Keratinocyte (primary cell): ENCODE results near the gene MIPOL1. TPM values are rescaled to one million over a fixed set of nuclear protein-coding genes. Genes with fewer than 3 reads are reported as not detected.
"Not testable (repeated sequence)": the region's sequence is repeated elsewhere in the genome, so short reads cannot be mapped to it uniquely, and the experiment has no call there.

Experiments used
- DNase-seq: peaks from one replicate; pipeline ENCODE4 v3.0.0-alpha.2; 2011; ENCODE audit warnings: low read depth, missing footprints, low spot score
- FAIRE-seq: peaks from 2 replicates; lab custom pipeline; 2011; peaks lifted over from hg19 to GRCh38; lab: Jason Lieb, UNC
- H2AFZ ChIP-seq: 2 replicates; pipeline ENCODE4 v1.6.0; 2012; ENCODE audit warnings: low read length, control low read depth, inconsistent platforms; ENCODE audit not compliant: control insufficient read depth
- H3K27ac ChIP-seq: 2 replicates; pipeline ENCODE4 v1.5.1; 2011; ENCODE audit warnings: low read length; ENCODE audit not compliant: control insufficient read depth, insufficient read depth
- H3K27me3 ChIP-seq: 3 replicates; pipeline ENCODE4 v1.6.0; 2011; ENCODE audit warnings: low read length; ENCODE audit not compliant: control insufficient read depth, insufficient read depth; ENCODE audit errors: extremely low read depth
- H3K36me3 ChIP-seq, 2 experiments: 2 replicates in 1 of 2; 3 replicates in 1 of 2; pipeline ENCODE4 v1.5.1; 2011; ENCODE audit warnings: low read length in 2 of 2, mild to moderate bottlenecking in 1 of 2; ENCODE audit not compliant: control insufficient read depth in 2 of 2, insufficient read depth in 2 of 2; ENCODE audit errors: extremely low read depth in 1 of 2
- H3K4me1 ChIP-seq: 3 replicates; pipeline ENCODE4 v1.5.1; 2011; ENCODE audit warnings: low read length; ENCODE audit not compliant: control insufficient read depth, insufficient read depth; ENCODE audit errors: extremely low read depth
- H3K4me2 ChIP-seq: 3 replicates; pipeline ENCODE4 v1.6.0; 2011; ENCODE audit warnings: low read depth, low read length; ENCODE audit not compliant: control insufficient read depth, insufficient read depth; ENCODE audit errors: extremely low read depth
- H3K4me3 ChIP-seq, 3 experiments: fragments of 200-600 bp in 1 of 3; sonication (generic) in 1 of 3; 2 replicates in 2 of 3; 3 replicates in 1 of 3; pipeline ENCODE4 v1.5.1; 2011 to 2016; ENCODE audit warnings: low read length in 3 of 3, mild to moderate bottlenecking in 3 of 3, control low read depth in 2 of 3, inconsistent platforms in 1 of 3, low read depth in 1 of 3, mixed read lengths in 1 of 3, mixed run types in 1 of 3, moderate library complexity in 1 of 3; ENCODE audit not compliant: control insufficient read depth in 2 of 3, insufficient read depth in 2 of 3; ENCODE audit errors: extremely low read depth in 1 of 3
- H3K79me2 ChIP-seq: 2 replicates; pipeline ENCODE4 v1.6.0; 2012; ENCODE audit warnings: low read length; ENCODE audit not compliant: control insufficient read depth, insufficient read depth
- H3K9ac ChIP-seq: 3 replicates; pipeline ENCODE4 v1.6.0; 2011; ENCODE audit warnings: low read length; ENCODE audit not compliant: control insufficient read depth, insufficient read depth; ENCODE audit errors: extremely low read depth
- H3K9me1 ChIP-seq: 3 replicates; pipeline ENCODE4 v1.6.0; 2011; ENCODE audit warnings: low read length; ENCODE audit not compliant: control insufficient read depth, insufficient read depth; ENCODE audit errors: extremely low read depth
- H3K9me3 ChIP-seq: 2 replicates; pipeline ENCODE4 v1.5.1; 2012; ENCODE audit warnings: low read depth, low read length; ENCODE audit not compliant: control insufficient read depth
- H4K20me1 ChIP-seq: 3 replicates; pipeline ENCODE4 v1.6.0; 2011; ENCODE audit warnings: low read length; ENCODE audit not compliant: control insufficient read depth, insufficient read depth; ENCODE audit errors: extremely low read depth
- EZH2 ChIP-seq: IDR thresholded peaks from one replicate; pipeline ENCODE4 v1.6.1; 2012; ENCODE audit warnings: inconsistent platforms, mild to moderate bottlenecking, low read length, moderate library complexity
- dilution Hi-C: fragments of 300-500 bp; cut with MboI; formaldehyde crosslinking; loops from one replicate; pipeline ENCODE4 v1.7.0; 2020; ENCODE audit warnings: low sequenced_read_pairs; ENCODE audit not compliant: extremely low pct_ligation_motif_present
- polyA plus RNA-seq, 5 experiments: library from polyadenylated mRNA; depleted of rRNA in 3 of 5; stranded (reverse) in 3 of 5; stranded (forward) in 1 of 5; unstranded in 1 of 5; fragments of >200 nt; gene quantifications; 1 replicate in 1 of 5; 2 replicates in 3 of 5; 3 replicates in 1 of 5; pipeline versions ENCODE4 v1.2.1 to v1.2.3, GENCODE V29; 2011 to 2012; ENCODE audit warnings: missing spikeins in 2 of 5, low read depth in 1 of 5, low replicate concordance in 1 of 5
- TF ChIP-seq, protein P1 (sequence below), 3 experiments: IDR thresholded peaks in 1 of 3; conservative IDR thresholded peaks in 1 of 3; optimal IDR thresholded peaks in 1 of 3; 2 replicates in 2 of 3; 3 replicates in 1 of 3; pipeline versions ENCODE3 to v1.5.1; 2011; ENCODE audit warnings: low read length in 3 of 3, mild to moderate bottlenecking in 3 of 3, moderate library complexity in 2 of 3, control low read depth in 1 of 3, inconsistent platforms in 1 of 3; ENCODE audit not compliant: insufficient read depth in 2 of 3; ENCODE audit errors: extremely low read depth in 1 of 3

Gene MIPOL1
- polyA plus RNA-seq, 1 donor (not counting 4 experiments of a cell fraction or from before 2014, with no cell fraction given), result 10.9 TPM

DNA sequence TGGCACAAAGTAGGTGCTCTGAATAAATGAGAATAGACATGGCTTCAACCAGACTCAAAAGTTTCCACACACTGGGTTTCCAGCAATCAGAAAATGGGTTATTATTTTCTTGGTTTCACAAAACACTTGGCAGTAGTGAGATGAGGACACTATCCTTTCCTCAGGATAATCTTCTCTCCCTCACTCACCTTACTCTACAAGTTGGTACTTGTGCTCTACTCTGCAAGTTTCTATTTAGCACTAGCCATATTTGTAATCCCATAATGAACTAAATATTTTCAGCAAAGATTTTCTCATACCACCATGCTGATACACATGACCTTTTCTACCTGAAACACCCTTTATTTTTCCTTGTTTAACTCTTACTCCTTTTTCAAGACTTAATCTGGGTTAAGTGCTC, 259.6 kb downstream of the MIPOL1 start:
- H3K4me3 ChIP-seq, result no peak overlapping the region
- H3K36me3 ChIP-seq, result no peaks in the 10 kb centered on the region
- H3K27me3 ChIP-seq, result no peaks in the 10 kb centered on the region
- no peak overlapping the region for H3K4me2 ChIP-seq
- H3K4me1 ChIP-seq, result peaks cover 9% of the 10 kb centered on the region
- no peaks in the 10 kb centered on the region for H3K9me1 ChIP-seq
- no peak overlapping the region for H3K27ac ChIP-seq
- DNase-seq (no peak), FAIRE-seq (no peak)
- no peaks in the 10 kb centered on the region for H3K9me3 ChIP-seq
- H2AFZ ChIP-seq, result no peak overlapping the region
- TF ChIP-seq, protein P1, sequence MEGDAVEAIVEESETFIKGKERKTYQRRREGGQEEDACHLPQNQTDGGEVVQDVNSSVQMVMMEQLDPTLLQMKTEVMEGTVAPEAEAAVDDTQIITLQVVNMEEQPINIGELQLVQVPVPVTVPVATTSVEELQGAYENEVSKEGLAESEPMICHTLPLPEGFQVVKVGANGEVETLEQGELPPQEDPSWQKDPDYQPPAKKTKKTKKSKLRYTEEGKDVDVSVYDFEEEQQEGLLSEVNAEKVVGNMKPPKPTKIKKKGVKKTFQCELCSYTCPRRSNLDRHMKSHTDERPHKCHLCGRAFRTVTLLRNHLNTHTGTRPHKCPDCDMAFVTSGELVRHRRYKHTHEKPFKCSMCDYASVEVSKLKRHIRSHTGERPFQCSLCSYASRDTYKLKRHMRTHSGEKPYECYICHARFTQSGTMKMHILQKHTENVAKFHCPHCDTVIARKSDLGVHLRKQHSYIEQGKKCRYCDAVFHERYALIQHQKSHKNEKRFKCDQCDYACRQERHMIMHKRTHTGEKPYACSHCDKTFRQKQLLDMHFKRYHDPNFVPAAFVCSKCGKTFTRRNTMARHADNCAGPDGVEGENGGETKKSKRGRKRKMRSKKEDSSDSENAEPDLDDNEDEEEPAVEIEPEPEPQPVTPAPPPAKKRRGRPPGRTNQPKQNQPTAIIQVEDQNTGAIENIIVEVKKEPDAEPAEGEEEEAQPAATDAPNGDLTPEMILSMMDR (optimal IDR thresholded peaks at IDR 0.05 in 1 of 3, IDR thresholded peaks at IDR 0.05 in 1 of 3, conservative IDR thresholded peaks at IDR 0.05 in 1 of 3; ENCODE audit: extremely low read depth in 1 of 3, insufficient read depth in 2 of 3, low read length in 3 of 3), result no peak
- TF ChIP-seq EZH2, result no peak
- no peaks in the 10 kb centered on the region for H3K79me2 ChIP-seq
- H4K20me1 ChIP-seq, result no peaks in the 10 kb centered on the region
- H3K9ac ChIP-seq, result no peak overlapping the region
- dilution Hi-C loops, result no loop called here

DNA sequence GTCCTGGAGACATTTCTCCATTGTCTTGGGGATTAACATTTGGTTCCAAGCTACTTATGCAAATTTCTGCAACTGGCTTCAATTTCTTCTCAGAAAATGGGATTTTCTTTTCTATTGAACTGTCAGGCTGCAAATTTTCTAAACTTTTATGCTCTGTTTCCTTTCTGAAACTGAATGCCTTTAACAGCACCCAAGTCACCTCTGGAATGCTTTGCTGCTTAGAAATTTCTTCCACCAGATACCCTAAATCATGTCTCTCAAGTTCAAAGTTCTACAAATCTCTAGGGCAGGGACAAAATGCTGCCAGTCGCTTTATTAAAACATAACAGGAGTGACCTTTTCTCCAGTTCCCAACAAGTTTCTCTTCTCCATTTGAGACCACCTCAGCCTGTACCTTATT, 264.7 kb downstream of the MIPOL1 start:
- H2AFZ ChIP-seq, H3K9me3 ChIP-seq, H3K36me3 ChIP-seq, H3K9ac ChIP-seq, FAIRE-seq, DNase-seq, H3K9me1 ChIP-seq, H3K4me2 ChIP-seq, dilution Hi-C loops, H4K20me1 ChIP-seq, H3K27me3 ChIP-seq, H3K27ac ChIP-seq, H3K4me1 ChIP-seq, H3K4me3 ChIP-seq, H3K79me2 ChIP-seq: not testable (repeated sequence)

DNA sequence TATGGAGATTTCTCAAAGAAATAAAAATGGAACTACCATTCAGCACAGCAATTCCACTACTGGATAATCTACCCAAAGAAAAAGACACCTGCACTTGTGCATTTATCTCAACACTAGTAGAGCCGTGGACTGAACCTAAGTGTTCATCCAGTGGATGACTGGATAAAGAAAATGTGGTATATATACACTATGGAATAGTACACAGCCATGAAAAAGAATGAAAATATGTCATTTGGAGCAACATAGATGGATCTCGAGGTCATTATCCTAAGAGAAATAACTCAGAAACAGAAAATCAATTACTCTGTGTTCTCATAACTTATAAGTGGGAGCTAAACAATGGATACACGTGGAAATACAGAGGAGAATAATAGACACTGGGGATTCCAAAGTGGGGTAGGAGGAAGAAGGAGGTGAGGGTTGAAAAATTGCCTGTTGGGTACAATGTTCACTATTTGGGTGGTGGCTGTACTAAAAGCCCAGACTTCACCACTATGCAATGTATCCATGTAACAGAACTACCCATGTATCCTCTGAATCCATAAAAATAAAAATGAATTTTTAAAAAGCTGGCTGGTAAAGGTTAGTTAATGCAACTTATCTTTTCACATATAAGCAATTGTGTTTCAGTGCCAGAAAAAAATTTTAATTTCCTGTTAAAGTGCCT, 266.6 kb downstream of the MIPOL1 start:
- Histone ChIP-seq H3K79me2 (no peaks in the 10 kb centered on the region), H2AFZ (no peak overlapping the region), H3K36me3 (no peaks in the 10 kb centered on the region), H3K27me3 (no peaks in the 10 kb centered on the region), H3K9me1 (no peaks in the 10 kb centered on the region), H3K4me1 (no peaks in the 10 kb centered on the region), H3K9me3 (no peaks in the 10 kb centered on the region), H3K4me3 (no peak overlapping the region), H4K20me1 (no peaks in the 10 kb centered on the region), H3K27ac (no peak overlapping the region), H3K4me2 (no peak overlapping the region), H3K9ac (no peak overlapping the region)
- DNase-seq (no peak), FAIRE-seq (no peak)
- TF ChIP-seq, protein P1 (optimal IDR thresholded peaks at IDR 0.05 in 1 of 3, IDR thresholded peaks at IDR 0.05 in 1 of 3, conservative IDR thresholded peaks at IDR 0.05 in 1 of 3; ENCODE audit: extremely low read depth in 1 of 3, insufficient read depth in 2 of 3, low read length in 3 of 3), result no peak
- no peak for TF ChIP-seq EZH2
- dilution Hi-C loops, result no loop called here
